Activated CD4-positive, CD25-positive, alpha-beta regulatory T cell treated with anti-CD3 and anti-CD28 coated beads, Interleukin-2, amount 50 U/mL, for 24 hours (primary cell): ENCODE measurements around the gene MYO3A.
"Not testable (repeated sequence)": the region's sequence is repeated elsewhere in the genome, so short reads cannot be mapped to it uniquely, and the experiment has no call there.

ENCODE experiments used
- ATAC-seq, 2 donors: fragments of 150-1000 bp; cut with Tn5 transposase; one replicate each; pipeline ENCODE4 v1.10.0; 2021; ENCODE audit warnings: mild to moderate bottlenecking in 1 of 2, moderate library complexity in 1 of 2

The MYO3A gene

GRCh38 chr10:26090762-26091161 lies 156.7 kb downstream of the MYO3A start:
- ATAC-seq = no peak

- ATAC-seq = no peak
Observed at GRCh38 chr10:26093229-26093628, 159.2 kb downstream of the MYO3A start.

GRCh38 chr10:26095781-26096180 lies 161.8 kb downstream of the MYO3A start:
- ATAC-seq = no peak

- not testable (repeated sequence) for ATAC-seq
Observed at GRCh38 chr10:26097549-26097948, 163.5 kb downstream of the MYO3A start.

GRCh38 chr10:26112532-26112931 lies 178.5 kb downstream of the MYO3A start:
- ATAC-seq = no peak

- ATAC-seq = no peak
Observed at GRCh38 chr10:26138613-26139012, 204.6 kb downstream of the MYO3A start.

GRCh38 chr10:26156019-26156418 lies 222.0 kb downstream of the MYO3A start:
- no peak for ATAC-seq

- ATAC-seq = no peak
Observed at GRCh38 chr10:26157734-26158133, 223.7 kb downstream of the MYO3A start.

- no peak for ATAC-seq
Observed at GRCh38 chr10:26169466-26169865, 235.4 kb downstream of the MYO3A start.

GRCh38 chr10:26172131-26172530 lies 238.1 kb downstream of the MYO3A start:
- no peak for ATAC-seq

GRCh38 chr10:26173837-26174236 lies 239.8 kb downstream of the MYO3A start:
- ATAC-seq = no peak

- no peak for ATAC-seq
Observed at GRCh38 chr10:26177341-26177740, 243.3 kb downstream of the MYO3A start.

GRCh38 chr10:26194275-26194674 lies 260.2 kb downstream of the MYO3A start:
- ATAC-seq = no peak

GRCh38 chr10:26197248-26197647 lies 263.2 kb downstream of the MYO3A start:
- ATAC-seq = no peak

- no peak for ATAC-seq
Observed at GRCh38 chr10:26198119-26198518, 264.1 kb downstream of the MYO3A start.

GRCh38 chr10:26199841-26200240 lies 265.8 kb downstream of the MYO3A start:
- no peak for ATAC-seq

GRCh38 chr10:26205223-26205622 lies 271.2 kb downstream of the MYO3A start:
- no peak for ATAC-seq

GRCh38 chr10:26211781-26212444 lies 277.9 kb downstream of the MYO3A start:
- no peak for ATAC-seq

GRCh38 chr10:26212511-26212910 lies 278.5 kb downstream of the MYO3A start:
- ATAC-seq = no peak

- no peak for ATAC-seq
Observed at GRCh38 chr10:26213157-26213800, 279.2 kb downstream of the MYO3A start.

- ATAC-seq = no peak
Observed at GRCh38 chr10:26214004-26214403, 280.0 kb downstream of the MYO3A start.

- ATAC-seq = no peak
Observed at GRCh38 chr10:26214551-26215395, 280.7 kb downstream of the MYO3A start.

- no peak for ATAC-seq
Observed at GRCh38 chr10:26215396-26215934, 281.4 kb downstream of the MYO3A start.
